IPS-18a (cell line): ENCODE measurements around the gene MAD1L1.

ENCODE experiments used
- H3K27ac ChIP-seq: one replicate; pipeline ENCODE4 v1.5.1; 2013; ENCODE audit warnings: low read length
- H3K27me3 ChIP-seq: one replicate; pipeline ENCODE4 v1.6.1; 2013; ENCODE audit warnings: mild to moderate bottlenecking, low read length; ENCODE audit not compliant: control insufficient read depth, insufficient read depth
- H3K36me3 ChIP-seq: one replicate; pipeline ENCODE4 v1.6.1; 2013; ENCODE audit warnings: low read depth, low read length; ENCODE audit not compliant: control insufficient read depth
- H3K4me1 ChIP-seq: one replicate; pipeline ENCODE4 v1.6.1; 2013; ENCODE audit warnings: low read depth, low read length; ENCODE audit not compliant: control insufficient read depth
- H3K4me3 ChIP-seq: one replicate; pipeline ENCODE4 v1.5.1; 2013; ENCODE audit warnings: low read length
- H3K9ac ChIP-seq: one replicate; pipeline ENCODE4 v1.6.1; 2013; ENCODE audit warnings: mild to moderate bottlenecking, low read length, moderate library complexity
- H3K9me3 ChIP-seq: one replicate; pipeline ENCODE4 v1.6.1; 2013; ENCODE audit warnings: low read depth, low read length; ENCODE audit not compliant: control insufficient read depth

The MAD1L1 gene

DNA sequence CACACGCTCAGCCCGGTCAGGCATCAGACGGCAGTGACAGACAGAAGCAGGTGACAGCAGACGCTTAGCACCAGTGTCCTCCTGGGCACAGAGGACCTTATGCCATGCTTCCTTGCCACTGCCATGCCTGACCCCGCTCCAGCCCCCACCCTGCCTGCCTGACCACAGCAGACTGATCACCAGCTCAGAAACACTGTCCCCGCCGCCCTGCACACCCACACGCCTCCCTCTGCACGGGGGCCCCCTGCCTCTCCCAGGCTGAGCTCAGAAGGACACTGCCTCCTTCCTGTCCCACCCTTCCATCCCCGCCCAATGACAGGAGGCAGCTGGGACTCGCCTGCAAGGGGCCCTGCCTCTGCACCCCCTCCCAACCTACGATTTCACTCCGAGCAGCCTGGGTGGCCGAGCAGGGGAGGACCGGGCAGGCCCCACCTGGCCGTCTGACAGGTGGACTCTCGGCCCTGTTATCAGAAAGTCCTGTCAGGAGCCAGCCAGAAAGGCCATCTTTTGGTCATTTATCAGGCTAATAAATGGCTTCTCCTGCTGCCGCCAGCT, 379.2 kb downstream of the MAD1L1 start:
- H3K4me3 ChIP-seq, result no peak overlapping the region
- no peak overlapping the region for H3K27ac ChIP-seq
- H3K9ac ChIP-seq, result no peak overlapping the region
- H3K27me3 ChIP-seq, result no peaks in the 10 kb centered on the region
- no peaks in the 10 kb centered on the region for H3K9me3 ChIP-seq
- no peaks in the 10 kb centered on the region for H3K4me1 ChIP-seq
- no peaks in the 10 kb centered on the region for H3K36me3 ChIP-seq

DNA sequence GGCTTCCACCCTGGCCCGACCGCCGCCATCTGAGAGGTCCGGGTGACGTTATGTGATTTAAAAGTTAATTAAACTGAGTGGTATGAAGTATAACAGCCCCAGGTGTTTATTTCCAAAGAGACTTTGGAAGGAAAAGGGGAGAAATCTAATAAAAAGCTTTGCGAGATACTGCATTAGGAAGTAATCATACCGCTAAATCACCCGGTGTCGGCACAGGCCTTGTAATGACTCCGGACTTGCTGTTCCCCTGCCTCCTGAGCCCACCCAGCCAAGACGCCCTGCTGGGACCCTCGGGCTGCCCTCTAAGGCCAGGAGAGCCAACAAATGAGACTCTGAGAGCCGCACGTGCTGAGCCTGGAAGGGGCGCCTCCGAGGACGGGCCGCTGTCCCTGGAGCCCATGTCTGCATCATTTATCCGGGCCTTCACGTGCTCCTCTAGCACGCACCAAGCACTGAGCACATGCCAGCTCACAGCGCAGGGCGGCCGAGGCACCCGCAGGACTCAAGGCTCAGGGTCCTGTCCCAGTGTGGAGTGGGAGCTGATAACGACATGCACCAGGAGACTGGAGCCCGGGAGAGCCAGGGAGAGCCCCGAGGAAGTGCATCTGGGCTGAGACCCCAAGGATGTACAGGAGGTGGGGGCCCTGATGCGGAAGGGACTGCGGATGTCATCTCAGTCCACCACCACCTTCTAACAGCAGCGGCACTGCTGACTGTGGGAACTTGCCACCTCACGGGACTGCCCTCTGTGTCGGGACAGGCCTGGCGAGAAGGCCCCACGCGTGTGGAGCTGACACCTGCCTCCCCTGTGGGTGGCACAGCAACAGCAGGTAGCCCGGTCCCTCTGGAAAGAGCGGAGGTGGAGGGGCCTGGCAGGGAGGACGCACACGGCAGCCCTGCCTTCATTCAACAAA, 380.0 kb downstream of the MAD1L1 start:
- no peaks in the 10 kb centered on the region for H3K27me3 ChIP-seq
- no peaks in the 10 kb centered on the region for H3K9me3 ChIP-seq
- H3K4me3 ChIP-seq, result no peak overlapping the region
- no peak overlapping the region for H3K27ac ChIP-seq
- no peak overlapping the region for H3K9ac ChIP-seq
- H3K36me3 ChIP-seq, result no peaks in the 10 kb centered on the region
- no peaks in the 10 kb centered on the region for H3K4me1 ChIP-seq

DNA sequence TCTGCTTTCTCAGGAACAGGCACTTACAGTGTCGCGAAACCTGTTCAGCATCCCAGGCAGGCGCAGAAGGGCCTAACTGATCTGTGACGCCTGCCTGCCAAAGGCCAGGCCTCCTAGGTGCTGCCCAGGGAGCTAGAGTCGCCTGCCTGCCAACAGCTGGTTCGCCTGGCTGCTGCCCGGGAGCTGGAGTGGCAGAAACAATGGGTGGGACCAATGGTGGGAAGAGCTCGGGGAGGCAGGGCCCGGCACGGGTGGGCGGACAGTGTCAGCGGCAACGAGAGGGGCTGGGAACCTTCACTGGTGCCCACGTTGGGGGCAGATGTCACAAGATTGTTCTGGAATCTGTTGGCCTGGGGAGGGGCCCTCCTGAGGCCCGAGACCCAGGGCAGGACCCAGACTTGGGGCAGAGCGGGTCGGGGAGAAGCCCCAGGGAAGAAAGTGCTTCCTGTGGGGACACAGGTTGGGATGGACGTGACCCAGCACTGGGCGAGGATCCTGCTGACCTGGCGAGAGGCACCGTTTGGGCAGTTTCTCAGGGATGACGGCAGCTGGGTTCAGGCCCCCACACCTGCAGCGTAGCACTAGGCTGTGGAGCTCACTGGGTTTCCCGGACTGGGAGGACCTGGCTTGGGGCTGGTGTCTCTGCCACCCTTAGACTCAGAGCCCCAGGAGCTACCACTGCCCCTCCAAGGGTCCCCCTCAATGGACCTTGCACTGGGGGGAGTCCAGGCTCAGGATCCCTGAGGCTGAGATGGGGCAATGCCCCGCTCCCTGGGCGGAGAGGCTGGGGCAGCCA, 380.8 kb downstream of the MAD1L1 start:
- H3K4me1 ChIP-seq, result no peaks in the 10 kb centered on the region
- H3K9ac ChIP-seq, result no peak overlapping the region
- H3K27ac ChIP-seq, result no peak overlapping the region
- H3K4me3 ChIP-seq, result no peak overlapping the region
- no peaks in the 10 kb centered on the region for H3K9me3 ChIP-seq
- no peaks in the 10 kb centered on the region for H3K27me3 ChIP-seq
- no peaks in the 10 kb centered on the region for H3K36me3 ChIP-seq

DNA sequence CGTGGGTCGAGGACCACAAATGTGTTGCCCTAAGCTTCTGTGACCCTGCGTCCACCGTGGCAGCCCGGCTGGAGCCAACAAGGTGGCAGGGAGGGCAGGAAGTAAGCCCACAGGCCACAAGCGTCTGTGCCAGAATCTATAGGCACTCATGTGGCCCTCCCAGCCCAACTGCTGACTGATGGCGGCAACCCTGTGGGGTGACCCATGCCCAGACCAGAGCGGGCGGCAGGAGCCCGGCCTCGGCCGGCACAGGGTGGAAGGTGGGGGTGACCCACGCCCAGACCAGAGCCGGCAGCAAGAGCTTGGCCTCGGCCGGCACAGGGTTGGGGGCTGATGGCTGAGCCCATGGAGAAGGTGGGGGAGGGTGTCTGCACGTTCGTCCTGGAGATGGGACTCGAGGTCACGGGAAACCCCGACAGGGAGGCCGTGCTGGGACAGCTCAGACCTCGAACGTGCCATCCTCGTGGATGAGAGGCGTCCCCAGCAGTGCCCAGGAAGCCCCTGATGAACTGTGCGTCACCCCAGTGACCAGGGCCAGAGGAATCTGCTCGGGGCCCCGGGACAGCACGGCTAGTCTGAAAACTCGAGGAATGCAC, 381.7 kb downstream of the MAD1L1 start:
- Histone ChIP-seq H3K27me3 (no peaks in the 10 kb centered on the region), H3K9me3 (no peaks in the 10 kb centered on the region), H3K4me3 (no peak overlapping the region), H3K27ac (no peak overlapping the region), H3K36me3 (no peaks in the 10 kb centered on the region), H3K9ac (no peak overlapping the region), H3K4me1 (no peaks in the 10 kb centered on the region)

DNA sequence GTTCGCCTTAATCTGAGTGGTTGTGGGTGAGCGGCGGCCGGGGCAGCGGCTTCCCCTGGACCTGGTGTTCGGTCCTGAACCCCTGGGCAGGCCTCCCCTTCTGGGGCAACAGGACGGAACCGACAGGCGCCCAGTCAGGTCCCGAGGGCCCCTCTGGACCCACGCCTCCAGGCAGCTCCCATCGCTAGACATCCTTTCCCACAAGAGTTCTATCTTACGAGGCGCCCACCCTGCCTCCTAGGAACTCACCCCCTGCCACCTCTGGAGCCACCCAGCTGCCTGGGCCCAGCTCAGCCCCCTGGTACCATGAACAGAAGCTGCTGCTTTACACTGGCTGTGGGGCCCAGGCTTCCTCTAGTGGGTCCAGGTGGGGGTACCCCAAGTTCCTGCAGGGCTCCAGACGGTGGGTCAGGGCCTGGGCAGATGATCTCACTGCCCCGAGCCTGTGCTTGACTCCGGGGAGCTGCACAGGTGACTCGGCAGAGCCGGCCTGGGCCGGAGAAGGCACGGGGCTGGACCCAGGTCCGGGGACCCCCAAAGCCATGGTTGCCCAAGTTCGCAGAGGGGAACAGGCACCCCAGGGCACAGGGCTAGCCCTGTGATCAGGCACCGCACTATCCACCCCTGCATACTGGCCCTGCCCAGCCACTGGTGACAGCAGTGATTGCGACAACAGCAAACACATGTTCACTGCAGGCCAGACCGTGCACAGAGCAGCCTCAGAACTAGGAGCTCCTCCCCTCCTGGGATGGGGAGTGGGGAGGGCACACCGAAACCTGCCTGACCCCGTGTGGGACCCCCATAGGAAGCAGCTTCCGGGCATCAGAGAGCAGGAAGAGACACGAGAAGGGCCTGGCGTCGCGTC, 382.4 kb downstream of the MAD1L1 start:
- no peaks in the 10 kb centered on the region for H3K4me1 ChIP-seq
- H3K9ac ChIP-seq, result no peak overlapping the region
- no peaks in the 10 kb centered on the region for H3K27me3 ChIP-seq
- no peaks in the 10 kb centered on the region for H3K36me3 ChIP-seq
- no peak overlapping the region for H3K27ac ChIP-seq
- H3K4me3 ChIP-seq, result no peak overlapping the region
- H3K9me3 ChIP-seq, result no peaks in the 10 kb centered on the region

DNA sequence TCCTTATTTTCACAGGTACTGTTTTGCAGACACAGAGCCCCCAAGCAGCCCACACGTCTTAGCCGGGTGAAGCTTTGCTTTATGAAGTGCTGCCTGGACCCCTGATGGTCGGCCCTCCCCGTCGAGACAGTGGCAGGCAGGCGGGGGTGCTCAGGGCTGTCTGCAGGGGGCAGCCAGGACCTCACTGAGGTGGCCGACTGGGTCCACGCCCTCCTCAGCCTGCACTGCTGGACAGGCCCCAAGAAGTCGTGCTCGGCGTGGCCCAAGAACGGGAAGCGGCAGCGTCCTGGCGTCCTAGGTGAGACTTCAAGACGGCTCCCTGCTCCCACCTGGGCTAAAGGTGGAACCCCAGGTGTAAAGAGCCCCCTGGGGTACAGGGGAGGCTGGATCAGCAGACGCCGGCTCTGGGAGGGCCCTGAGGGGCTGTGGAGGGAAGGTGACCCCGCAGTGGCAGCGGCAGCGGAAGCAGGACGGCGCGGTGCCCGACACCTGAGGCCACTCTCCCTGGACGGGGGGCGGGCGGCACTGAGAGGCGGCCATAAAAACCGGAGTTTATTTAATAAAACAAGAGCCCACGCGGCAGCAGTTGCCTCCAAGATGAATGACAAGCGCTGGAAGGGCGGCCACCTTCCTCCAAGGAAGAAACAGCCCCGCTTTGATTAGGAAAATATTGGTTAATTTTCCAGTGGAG, 383.2 kb downstream of the MAD1L1 start:
- Histone ChIP-seq H3K9ac (no peak overlapping the region), H3K36me3 (no peaks in the 10 kb centered on the region), H3K9me3 (no peaks in the 10 kb centered on the region), H3K27ac (no peak overlapping the region), H3K4me1 (no peaks in the 10 kb centered on the region), H3K4me3 (no peak overlapping the region), H3K27me3 (no peaks in the 10 kb centered on the region)

DNA sequence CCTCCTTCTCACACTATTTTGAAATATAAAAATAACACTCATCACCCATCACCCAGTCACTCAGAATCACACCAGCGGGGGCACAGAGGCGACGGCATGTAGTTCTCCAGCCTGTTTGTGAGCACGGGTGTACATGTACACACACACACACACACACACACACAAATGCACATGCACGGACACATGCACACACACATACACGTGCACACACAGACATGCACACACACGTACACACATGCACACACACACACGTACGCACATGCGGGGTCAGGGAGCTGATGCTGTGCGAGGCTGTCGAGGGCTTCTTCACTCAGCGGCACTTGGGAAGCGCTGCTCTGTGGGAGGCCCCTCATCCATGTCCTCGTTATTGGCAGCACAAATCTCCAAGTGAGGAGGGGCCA, 383.8 kb downstream of the MAD1L1 start:
- Histone ChIP-seq H3K4me3 (no peak overlapping the region), H3K9ac (no peak overlapping the region), H3K9me3 (no peaks in the 10 kb centered on the region), H3K36me3 (no peaks in the 10 kb centered on the region), H3K4me1 (no peaks in the 10 kb centered on the region), H3K27me3 (no peaks in the 10 kb centered on the region), H3K27ac (no peak overlapping the region)

DNA sequence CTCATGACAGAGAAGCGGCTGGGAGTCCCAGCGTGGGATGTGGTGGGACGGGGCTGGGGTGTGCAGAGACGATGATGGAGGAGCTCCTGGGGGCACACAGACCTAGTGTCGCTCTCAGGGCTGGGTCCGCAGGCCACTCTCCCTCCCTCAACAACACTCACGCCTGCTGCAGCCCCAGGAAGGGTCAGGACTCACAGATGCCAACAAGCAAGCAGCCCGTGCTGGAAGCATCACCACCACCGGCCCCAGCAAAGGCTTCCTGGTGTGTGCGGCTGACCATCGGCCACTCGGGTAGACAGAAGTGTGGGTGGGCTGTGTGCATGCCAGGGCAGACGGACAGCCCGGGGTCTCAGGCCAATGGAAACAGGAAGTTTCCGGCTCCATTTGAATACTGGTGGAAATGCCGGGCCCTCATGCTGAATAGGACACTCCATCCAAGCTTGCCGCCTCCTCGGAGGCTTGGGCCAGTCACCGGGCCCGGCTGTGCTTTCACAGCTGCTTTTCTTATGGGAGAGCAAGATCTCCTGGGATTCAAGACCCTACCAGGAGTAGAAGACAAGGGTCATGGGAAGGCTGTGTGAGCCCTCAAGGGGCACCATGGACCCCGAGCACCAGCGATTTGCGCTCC, 384.6 kb downstream of the MAD1L1 start:
- no peaks in the 10 kb centered on the region for H3K4me1 ChIP-seq
- H3K27ac ChIP-seq, result no peak overlapping the region
- no peak overlapping the region for H3K4me3 ChIP-seq
- H3K36me3 ChIP-seq, result no peaks in the 10 kb centered on the region
- H3K27me3 ChIP-seq, result no peaks in the 10 kb centered on the region
- H3K9ac ChIP-seq, result no peak overlapping the region
- no peaks in the 10 kb centered on the region for H3K9me3 ChIP-seq

DNA sequence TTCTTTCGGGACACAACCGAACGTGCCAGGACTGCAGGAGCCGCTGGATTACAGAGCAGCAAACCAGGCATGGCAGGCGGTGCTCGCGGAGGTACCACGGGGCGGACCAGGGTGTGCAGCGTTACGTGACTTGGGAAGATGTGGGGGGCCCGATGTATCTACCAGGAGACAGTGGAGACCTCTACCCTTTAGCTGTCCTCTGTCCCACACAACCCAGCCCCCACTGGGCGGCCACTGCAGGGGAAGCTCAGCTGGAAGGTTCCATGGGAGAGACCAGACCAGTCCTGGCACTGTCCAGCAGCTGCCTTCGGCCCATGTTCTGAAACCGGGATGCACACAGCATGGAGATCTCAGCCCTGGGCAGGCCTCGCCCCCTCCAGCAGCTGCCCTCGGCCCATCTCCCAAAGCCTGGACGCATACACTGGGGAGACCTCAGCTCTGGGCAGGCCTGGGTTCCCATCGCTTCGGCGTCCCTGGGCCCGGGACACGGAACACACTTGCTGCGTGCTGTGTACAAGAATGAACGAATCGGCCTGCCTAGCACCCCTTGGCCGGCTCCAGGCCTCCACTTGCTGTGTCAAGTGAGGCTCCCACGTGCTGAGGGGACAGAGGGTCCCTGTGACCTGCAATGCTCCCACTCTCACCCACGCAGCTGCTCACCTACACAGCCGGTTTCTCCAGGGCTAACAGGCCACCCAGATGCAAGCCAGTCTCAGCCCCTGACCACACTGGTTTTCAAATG, 385.3 kb downstream of the MAD1L1 start:
- no peak overlapping the region for H3K4me3 ChIP-seq
- H3K27me3 ChIP-seq, result no peaks in the 10 kb centered on the region
- no peaks in the 10 kb centered on the region for H3K9me3 ChIP-seq
- H3K9ac ChIP-seq, result no peak overlapping the region
- H3K36me3 ChIP-seq, result no peaks in the 10 kb centered on the region
- no peak overlapping the region for H3K27ac ChIP-seq
- H3K4me1 ChIP-seq, result no peaks in the 10 kb centered on the region
